ENCODE data around the gene SH3TC1.

SH3TC1 gene

DNA sequence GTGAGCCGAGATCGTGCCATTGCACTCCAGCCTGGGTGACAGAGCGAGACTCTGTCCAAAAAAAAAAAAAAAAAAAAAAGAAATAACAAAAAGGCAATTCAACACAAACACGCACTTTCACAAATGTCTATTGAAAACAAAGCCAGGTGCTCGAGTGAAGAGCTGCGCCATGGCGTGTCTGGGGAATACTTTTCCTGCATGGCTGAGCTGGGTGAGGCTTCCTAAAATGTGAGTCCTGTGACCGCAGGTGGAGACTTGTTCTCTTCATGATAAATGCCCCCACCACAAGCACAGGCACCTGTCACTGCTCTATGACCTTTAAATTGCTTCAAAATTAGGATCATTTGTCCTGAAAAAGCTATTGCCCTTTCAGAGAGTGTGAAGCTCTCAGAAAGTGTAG is 36.5 kb upstream of the SH3TC1 start:
- H3K4me3 ChIP-seq (replicated peaks; ENCODE audit: insufficient read depth, low read length) = no peak overlapping the region
- no peak for DNase-seq (ENCODE audit: low read depth in 1 of 2, low spot score in 1 of 2)
- no peak overlapping the region for H3K27ac ChIP-seq (replicated peaks)
- peaks cover 8% of the 10 kb centered on the region for H3K27me3 ChIP-seq (ENCODE audit: insufficient read depth, poor library complexity, severe bottlenecking)
- no peak for TF ChIP-seq GABPA (IDR thresholded peaks at IDR 0.05; ENCODE audit: low read depth)
- no peak for TF ChIP-seq POLR2AphosphoS5 (IDR thresholded peaks at IDR 0.05; ENCODE audit: low read depth)
- TF ChIP-seq, protein P1, sequence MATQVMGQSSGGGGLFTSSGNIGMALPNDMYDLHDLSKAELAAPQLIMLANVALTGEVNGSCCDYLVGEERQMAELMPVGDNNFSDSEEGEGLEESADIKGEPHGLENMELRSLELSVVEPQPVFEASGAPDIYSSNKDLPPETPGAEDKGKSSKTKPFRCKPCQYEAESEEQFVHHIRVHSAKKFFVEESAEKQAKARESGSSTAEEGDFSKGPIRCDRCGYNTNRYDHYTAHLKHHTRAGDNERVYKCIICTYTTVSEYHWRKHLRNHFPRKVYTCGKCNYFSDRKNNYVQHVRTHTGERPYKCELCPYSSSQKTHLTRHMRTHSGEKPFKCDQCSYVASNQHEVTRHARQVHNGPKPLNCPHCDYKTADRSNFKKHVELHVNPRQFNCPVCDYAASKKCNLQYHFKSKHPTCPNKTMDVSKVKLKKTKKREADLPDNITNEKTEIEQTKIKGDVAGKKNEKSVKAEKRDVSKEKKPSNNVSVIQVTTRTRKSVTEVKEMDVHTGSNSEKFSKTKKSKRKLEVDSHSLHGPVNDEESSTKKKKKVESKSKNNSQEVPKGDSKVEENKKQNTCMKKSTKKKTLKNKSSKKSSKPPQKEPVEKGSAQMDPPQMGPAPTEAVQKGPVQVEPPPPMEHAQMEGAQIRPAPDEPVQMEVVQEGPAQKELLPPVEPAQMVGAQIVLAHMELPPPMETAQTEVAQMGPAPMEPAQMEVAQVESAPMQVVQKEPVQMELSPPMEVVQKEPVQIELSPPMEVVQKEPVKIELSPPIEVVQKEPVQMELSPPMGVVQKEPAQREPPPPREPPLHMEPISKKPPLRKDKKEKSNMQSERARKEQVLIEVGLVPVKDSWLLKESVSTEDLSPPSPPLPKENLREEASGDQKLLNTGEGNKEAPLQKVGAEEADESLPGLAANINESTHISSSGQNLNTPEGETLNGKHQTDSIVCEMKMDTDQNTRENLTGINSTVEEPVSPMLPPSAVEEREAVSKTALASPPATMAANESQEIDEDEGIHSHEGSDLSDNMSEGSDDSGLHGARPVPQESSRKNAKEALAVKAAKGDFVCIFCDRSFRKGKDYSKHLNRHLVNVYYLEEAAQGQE (IDR thresholded peaks at IDR 0.05; ENCODE audit: insufficient replicate concordance, low read depth) = no peak
- TF ChIP-seq SPI1 (IDR thresholded peaks at IDR 0.05; ENCODE audit: borderline replicate concordance, low read depth) = no peak

DNA sequence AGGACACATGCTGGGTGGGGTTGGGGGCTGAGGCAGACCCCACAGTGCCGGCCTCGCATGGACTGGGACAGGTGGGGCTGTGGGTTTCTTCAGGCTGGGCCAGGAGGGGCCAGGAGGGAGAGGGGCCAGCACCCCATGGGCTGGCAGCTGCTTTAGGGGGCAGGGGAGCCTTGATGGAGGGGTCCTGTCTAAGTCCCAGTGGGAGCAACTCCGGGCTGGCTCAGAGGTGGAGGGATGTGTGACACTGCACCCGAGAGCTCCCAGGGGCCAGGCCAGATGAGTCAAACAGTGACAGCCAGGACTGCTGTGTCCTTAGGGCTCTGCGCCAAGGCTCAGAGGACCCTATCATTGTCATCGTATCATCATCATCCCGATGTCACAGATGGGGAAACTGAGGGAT is 36.1 kb upstream of the SH3TC1 start:
- H3K27ac ChIP-seq (replicated peaks) = no peak overlapping the region
- no peak for DNase-seq (ENCODE audit: low read depth in 1 of 2, low spot score in 1 of 2)
- TF ChIP-seq SPI1 (IDR thresholded peaks at IDR 0.05; ENCODE audit: borderline replicate concordance, low read depth) = no peak
- no peak for TF ChIP-seq GABPA (IDR thresholded peaks at IDR 0.05; ENCODE audit: low read depth)
- no peak for TF ChIP-seq POLR2AphosphoS5 (IDR thresholded peaks at IDR 0.05; ENCODE audit: low read depth)
- TF ChIP-seq, protein P1 (IDR thresholded peaks at IDR 0.05; ENCODE audit: insufficient replicate concordance, low read depth) = no peak
- TF ChIP-seq, protein P2, sequence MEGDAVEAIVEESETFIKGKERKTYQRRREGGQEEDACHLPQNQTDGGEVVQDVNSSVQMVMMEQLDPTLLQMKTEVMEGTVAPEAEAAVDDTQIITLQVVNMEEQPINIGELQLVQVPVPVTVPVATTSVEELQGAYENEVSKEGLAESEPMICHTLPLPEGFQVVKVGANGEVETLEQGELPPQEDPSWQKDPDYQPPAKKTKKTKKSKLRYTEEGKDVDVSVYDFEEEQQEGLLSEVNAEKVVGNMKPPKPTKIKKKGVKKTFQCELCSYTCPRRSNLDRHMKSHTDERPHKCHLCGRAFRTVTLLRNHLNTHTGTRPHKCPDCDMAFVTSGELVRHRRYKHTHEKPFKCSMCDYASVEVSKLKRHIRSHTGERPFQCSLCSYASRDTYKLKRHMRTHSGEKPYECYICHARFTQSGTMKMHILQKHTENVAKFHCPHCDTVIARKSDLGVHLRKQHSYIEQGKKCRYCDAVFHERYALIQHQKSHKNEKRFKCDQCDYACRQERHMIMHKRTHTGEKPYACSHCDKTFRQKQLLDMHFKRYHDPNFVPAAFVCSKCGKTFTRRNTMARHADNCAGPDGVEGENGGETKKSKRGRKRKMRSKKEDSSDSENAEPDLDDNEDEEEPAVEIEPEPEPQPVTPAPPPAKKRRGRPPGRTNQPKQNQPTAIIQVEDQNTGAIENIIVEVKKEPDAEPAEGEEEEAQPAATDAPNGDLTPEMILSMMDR (IDR thresholded peaks at IDR 0.05; ENCODE audit: insufficient read depth, low read length) = no peak
- peaks cover 4% of the 10 kb centered on the region for H3K27me3 ChIP-seq (ENCODE audit: insufficient read depth, poor library complexity, severe bottlenecking)
- no peak overlapping the region for H3K4me3 ChIP-seq (replicated peaks; ENCODE audit: insufficient read depth, low read length)

DNA sequence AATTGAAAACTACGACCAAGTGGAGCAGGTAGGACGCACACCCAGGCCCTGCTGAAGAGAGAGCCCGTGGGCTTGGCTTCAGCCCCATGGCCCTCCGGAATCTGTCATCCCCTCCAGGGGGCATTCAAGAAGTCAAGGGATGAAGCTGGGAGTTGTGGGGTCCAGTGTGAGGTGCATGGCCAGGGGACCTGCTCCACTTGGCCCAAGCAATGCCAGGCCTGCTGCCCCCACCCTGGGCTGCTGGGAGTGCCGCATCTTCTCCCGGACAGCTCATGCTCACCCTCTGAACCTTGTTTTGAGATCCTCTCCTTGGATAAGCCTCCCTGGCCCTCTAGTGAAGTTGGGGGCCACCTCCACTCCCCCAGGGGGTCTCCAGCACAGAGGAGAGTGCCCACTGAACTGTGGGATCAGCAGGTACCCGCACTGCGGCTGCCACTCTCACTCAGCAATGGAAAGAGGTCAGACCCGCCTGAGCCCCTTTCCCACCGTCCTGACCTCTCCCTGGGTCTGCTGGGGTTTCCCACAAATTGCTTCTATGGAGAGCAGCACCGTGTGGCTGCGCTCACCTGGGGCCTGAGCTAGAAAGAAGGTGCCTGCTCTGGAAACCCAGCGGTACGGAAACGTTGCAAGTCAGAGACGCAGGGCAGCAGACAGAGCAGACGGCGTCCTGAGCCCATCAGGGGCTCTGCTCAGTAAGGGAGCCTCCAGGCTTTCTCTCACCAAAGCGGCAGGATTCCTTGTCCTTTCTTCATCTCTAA is 35.5 kb upstream of the SH3TC1 start:
- no peak overlapping the region for H3K27ac ChIP-seq (replicated peaks)
- no peak for DNase-seq (ENCODE audit: low read depth in 1 of 2, low spot score in 1 of 2)

More for the DNA sequence above, 35.5 kb upstream of the SH3TC1 start:
- Histone ChIP-seq H3K4me3 (replicated peaks; ENCODE audit: insufficient read depth, low read length) (no peak overlapping the region), H3K27me3 (ENCODE audit: insufficient read depth, poor library complexity, severe bottlenecking) (no peaks in the 10 kb centered on the region)
- TF ChIP-seq, protein P2 (IDR thresholded peaks at IDR 0.05; ENCODE audit: insufficient read depth, low read length) = no peak
- no peak for TF ChIP-seq POLR2AphosphoS5 (IDR thresholded peaks at IDR 0.05; ENCODE audit: low read depth)
- TF ChIP-seq, protein P1 (IDR thresholded peaks at IDR 0.05; ENCODE audit: insufficient replicate concordance, low read depth) = no peak
- no peak for TF ChIP-seq SPI1 (IDR thresholded peaks at IDR 0.05; ENCODE audit: borderline replicate concordance, low read depth)
- no peak for TF ChIP-seq GABPA (IDR thresholded peaks at IDR 0.05; ENCODE audit: low read depth)
